CD4-positive, alpha-beta T cell treated with Interleukin-4 for 1 hour (primary cell): ENCODE results near the gene CLEC16A.

Source experiments
- DNase-seq, 2 donors: peaks; one replicate each; pipeline ENCODE4 v3.0.0-alpha.2; 2020 to 2022

CLEC16A gene

DNA sequence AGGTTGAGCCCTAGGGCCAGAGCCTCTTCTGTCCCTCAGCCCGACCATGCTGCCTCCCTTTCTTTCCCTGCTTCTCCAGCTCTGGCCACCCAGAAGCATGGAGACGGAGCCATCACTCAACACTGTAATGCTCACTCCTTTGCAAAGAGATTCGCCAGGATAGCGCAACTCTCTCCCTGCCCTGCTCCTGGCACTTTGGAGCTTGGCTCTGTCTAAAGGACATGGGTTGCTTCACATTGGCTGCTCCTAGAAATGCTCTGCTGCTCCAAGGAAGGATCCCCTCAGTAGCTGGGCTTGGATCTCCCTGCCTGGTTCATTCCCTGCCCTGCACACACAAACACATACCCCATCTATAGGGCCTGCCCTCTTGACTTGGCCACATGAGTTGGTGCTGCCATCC lies 76.0 kb downstream of the CLEC16A start:
- no peak for DNase-seq

DNA sequence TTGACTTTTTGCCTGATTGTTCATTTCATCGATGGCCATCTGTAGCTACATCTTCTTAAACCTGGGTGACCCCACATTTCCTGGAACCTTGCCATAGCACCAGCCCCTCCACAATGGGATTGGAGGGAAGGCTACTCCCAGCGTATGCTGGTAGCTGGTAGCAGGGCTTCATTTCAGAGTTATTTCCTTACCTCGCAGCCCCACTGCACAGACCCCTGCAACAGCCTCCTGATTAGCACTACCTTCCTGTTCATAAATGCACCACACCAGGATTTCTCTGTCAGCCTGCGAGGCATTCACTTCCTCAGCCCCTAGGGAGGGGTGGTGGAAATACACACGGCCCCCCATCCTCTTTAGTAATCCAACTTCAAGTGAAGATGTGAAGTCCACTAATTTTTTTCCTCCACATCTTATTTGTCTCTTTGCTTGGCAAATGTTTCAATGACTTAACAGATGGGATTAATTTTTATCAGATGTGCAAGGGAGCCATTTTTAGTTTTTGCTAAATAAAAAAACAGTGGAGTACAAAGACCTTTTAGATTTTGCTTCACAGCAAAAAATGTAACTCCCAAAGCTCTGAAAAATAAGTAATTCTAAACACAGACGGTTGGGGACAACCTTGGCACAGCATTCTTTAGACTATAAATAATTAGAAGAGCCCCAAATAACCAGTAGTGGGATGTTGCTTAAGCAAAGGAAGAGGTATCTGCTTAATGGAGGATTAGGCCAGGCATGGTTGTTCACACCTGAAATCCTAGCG lies 76.6 kb downstream of the CLEC16A start:
- no peak for DNase-seq

DNA sequence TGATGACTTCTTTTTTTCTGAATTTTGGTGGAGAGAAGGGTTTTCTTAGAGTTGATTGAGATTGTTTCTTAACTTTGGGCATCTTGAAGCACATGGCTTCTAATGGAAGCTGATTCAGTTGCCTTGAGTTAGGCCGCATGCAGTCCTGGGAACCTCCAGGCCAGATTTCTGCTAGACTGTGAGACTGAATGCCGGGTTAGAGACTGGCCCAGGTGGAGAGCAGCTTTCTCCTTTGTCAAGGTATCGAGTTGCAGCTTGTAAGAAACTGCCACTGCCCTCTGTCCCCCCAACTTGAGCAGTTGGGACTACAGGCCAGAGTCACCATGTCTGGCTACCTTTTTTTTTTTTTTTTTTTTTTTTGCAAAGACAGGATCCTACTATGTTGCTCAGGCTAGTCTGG lies 77.6 kb downstream of the CLEC16A start:
- no peak for DNase-seq

DNA sequence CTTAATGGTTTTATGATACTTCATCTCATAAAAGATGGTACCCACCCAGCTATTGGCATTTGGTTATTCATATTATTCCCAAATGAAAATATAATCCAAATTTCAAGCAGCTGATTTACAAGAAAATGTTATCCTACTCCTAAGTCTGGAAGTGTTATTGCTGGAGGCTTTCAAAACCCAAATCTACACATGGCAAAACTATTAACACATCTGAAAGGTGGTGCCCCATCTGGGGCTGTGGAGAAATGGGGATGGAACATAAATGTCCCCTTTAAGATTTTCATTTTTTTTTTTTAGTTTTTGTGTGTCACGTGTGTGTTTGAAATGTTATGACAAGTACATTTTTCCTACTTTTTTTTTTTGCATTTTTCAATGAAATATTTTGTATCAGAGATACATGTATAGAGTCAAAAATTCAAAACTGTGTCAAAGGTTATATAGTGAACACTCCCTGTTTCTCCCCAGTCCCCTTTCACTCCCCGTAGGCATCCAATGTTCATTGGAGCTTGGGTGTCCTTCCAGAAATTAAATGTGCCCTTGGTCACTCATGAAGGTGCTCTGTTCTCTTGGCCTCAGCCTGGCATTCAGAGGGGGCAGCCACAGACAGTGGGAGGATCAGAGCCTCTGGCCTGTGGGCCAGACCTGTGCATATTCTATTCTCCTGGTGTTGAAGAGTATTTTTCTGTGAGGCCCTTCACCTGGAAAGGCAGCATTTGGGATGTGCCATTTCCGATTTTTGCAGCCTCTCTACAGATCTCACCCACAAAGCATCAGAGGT lies 79.1 kb downstream of the CLEC16A start:
- DNase-seq: no peak

DNA sequence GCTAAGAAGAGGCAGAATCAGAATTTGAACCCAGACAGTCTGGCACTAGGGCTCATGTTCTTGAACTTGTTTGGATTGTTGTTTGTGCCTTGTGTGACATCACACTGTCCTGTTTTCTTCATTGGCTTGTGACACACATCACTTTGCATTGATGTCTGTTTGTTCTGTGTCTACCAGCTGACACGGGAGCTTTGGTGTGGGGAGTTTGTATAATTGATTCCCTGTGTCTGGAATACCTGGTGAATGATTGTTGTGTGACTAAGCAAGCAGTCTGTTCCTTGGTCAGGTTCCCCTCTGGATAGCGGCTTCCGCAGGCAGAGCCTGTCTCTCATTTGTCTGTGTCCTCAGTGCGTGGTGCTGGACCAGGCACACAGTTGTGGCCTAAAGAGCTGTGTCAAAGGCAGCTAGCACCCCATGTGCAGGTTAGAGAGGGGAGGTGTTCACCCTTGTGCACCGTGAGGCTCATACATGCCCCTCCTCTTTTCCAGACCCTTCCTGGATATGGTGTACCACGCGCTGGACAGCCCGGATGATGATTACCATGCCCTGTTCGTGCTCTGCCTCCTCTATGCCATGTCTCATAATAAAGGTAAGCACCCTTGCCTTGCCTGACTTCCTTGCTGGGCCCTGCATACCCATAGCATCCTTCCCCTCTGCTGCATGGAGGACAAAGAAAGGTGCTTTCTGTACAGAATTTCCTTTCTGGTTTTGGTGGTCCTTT lies 80.1 kb downstream of the CLEC16A start:
- no peak for DNase-seq

DNA sequence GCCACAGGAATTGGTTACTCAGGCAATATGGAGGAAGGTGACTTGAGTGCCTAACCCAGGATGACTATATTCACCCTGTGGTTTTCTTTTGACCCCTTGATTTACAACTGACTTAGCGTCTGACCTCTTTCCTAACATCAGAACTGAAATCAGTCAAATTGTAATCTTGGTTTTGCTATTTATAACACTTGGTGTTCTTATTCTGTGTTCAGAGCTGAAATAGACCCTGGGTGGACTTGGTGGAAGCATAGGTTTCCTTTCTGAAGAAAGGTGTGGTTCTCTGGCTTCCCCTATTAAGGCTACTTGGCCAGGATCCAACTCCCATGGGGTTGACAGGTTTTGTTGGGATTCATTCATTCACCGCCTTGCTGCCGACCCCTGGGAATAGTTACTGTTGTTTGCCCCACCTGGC lies 80.8 kb downstream of the CLEC16A start:
- no peak for DNase-seq

DNA sequence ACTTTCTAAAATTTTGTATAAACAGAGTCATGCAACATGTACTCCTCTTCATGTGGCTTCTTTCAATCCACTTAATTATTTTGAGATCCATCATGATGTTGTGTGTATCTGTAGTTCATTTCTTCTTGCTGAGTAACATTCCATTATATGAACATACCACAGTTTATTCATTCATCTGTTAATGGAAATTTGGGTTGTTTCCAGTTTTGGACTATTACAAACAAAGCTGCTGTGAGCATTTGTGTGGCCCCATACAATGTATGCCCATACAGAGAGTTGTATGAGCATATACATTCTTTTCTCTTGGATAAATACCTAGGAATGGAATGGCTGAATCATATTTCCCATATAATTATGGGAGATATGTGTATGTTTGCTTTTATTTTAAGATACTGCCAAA lies 85.6 kb downstream of the CLEC16A start:
- DNase-seq: no peak

DNA sequence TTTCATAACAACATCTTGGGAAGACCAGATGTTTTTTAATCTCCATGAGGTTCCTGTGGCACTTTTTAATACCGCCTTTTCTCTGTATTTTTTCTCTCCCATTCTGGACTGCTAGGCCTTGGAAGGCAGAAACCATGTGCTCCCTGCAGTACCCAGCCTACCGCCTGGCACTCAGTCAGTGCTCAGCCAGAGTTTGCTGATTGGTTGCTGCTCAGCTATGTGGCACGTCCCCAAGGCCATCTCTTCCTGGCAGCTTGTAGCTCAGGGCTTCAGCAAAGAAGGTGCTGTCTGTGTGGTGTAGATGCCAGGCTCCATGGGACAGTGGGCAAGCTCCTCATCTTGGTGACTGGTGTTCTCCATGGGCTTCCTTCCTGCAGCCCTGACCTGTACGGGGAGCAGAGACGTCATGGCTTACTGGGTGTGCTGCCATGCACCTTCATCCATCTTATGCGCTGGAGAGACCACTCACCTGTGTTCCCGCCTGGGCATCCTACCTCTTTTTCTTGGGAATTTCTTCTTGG lies 86.7 kb downstream of the CLEC16A start:
- DNase-seq: no peak

DNA sequence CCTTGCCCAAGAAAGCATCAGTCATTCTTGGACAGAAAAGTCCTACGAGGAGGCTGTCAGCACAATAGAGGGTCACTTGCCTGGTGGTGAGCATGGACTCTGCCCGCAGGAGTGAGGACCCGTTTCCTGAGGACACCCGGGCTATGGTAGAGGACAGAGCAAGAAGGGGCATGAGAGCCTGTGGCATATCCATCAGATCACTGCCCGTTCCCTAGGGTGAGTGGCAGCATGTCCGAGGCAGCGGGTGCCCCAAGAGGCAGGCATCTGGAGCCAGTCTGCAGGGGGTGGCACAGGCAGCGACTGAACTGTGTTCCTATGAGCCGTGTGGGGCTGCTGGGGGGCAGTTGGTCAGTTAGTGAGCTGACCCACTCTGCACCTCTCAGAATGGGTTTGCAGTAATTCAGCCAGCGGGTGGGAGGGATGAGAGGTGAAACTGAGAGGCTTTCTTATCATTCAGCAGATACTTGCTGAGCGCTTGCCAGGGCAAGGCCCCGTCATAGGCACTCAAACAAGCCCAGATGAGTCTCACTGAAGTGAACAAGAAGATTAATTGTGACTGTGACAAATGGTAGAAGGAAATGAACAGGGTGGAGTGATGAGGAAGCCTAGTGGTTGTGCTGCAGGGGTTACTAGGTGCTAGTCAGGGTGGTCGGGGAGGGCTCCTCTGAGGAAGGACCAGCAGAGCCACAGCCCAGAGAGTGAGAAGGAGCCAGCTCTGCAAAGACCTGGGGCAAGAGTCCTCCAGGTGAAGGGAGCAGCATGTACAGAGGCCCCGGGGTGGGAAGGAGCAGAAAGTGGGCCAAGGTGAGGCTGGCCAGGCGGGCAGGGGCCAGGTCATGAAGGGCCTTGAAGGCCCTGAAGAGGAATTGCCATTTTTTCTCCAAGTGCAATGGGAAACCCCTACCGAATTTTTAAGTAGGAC lies 87.9 kb downstream of the CLEC16A start:
- no peak for DNase-seq

DNA sequence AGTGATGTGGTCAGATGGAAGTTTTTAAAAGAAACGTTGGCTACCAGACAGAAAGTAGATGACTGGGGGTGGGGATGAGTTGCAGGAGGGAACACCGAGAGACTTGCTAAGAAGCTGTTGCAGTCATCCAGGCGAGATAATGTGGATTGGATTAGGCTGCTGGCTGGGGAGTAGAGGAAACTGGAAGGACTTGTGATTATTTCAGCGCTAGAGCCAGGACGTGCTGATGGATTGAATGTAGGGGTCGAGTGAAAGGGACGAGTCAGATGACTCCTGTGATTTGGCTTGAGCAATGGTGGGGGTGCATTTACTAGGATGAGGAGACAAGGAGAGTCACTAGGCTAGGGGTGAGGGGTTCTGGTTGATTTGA lies 88.5 kb downstream of the CLEC16A start:
- no peak for DNase-seq

DNA sequence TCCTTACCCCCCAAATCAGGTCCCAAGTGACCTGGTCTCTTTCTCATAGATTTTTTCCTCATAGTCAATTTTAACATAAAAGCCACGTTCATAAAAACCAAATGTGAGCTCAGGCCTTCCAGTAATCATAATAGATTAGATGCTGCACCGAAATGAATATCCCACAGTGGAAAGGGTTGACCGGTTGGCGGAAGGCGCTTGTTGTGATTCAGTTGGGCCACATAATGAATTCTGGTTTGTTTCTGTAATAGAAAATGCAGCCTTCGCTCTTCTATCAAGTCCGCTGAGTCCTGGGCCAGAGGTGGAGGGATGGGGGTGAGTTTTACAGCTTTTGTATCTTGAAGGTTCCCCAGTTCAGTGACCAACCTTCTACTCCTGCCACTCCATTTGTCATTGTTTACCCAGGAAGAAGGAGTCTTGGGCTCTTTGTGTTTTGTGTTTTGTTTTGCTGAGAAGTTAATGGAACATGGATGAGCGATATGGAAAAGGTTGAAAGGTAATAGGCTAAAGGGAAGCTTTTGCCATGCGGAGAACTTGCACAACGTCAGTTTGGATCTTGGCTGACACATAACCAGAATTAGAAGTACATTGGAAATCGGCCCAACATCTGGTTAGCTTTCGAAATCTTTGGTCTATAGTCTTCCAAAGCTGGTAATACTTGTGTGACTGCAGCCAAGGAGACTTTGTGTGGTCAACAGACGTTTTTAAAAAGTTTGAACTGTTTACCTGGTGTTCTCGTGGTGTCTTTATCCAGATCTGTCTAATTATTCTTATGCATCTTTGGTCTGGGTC lies 89.5 kb downstream of the CLEC16A start:
- DNase-seq: no peak

DNA sequence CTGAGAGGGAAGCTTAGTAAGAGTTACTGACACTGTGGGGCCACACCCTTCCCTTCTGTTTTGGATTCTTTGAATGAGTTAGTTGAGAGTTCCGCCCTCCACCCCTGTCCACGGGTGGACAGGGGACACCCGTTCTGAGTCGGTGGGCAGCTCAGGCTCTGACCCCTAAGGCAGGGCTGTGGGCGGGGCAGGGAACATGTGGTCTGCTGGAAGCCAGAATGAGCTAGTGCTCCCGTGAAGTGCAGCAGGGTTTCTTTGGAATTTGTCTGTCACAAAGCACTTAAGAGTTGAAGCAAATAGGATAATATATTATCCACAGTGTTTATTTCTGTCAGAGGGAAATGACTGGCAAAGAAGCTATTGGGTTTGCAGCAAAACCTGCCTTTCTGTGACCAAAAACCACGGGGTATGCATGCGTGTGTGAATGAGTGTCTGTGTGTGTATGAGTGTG lies 90.1 kb downstream of the CLEC16A start:
- no peak for DNase-seq

DNA sequence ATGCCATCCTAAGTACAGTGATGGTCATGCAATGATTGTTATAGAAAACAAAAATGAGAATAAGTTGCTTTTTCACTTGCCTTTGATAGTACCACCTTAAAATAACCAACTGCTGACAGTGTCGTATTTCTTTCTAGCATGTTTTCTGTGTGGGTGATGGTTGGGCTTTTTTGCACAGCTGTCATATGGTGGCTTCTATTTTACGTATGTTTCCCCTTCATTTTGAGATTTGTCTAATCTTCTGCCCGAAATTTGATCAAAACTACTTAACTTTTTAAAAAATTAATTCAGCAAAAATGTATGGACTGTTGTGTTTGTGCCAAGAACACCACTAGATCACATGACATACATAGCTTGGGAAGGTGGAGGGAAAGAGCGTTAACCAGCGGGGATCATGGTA lies 90.7 kb downstream of the CLEC16A start:
- DNase-seq: no peak

DNA sequence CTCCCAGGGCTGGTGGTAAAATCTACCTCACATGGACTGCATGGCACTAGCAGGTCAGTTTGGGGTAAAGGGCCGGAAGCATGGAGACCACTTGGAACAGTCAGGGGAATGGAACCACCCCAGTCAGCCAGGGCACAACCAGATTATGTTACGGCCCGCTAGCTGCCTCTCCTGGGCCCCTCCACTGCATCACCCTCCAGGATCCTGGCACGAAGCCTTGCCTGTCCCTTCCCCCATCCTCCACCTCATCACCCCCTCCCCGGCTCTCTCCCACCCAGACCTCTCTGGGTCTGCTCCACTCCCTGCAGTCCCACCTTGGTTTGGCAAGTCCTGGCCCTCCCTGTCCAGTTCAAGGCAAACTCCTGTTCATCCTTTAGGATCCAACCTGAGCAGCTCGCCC lies 91.7 kb downstream of the CLEC16A start:
- DNase-seq: no peak

DNA sequence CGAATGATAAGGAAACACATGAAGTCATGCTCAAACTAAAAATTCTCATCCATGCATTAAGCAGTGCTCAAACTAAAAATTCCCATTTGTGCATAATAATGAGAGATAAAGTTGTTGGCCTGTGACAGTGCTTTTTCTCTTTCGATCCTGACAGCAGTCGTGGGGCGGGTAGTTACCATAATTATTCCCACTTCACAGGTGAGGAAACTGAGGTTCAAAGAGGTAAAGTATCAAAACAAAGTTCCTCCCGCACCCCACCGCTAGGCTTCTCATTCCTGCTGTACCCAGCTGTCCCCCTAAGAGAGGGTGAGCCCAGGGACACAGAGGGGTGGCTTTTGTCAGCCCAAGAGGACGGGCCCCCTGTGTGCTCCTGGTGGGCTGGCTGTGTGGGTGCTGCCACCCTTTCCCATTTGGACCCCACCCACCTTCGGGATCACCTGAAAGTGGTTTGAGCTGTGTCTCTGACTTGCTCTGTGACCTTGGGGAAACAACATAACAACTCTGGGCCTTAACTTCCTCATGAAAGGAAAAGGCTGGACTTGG lies 92.6 kb downstream of the CLEC16A start:
- no peak for DNase-seq

DNA sequence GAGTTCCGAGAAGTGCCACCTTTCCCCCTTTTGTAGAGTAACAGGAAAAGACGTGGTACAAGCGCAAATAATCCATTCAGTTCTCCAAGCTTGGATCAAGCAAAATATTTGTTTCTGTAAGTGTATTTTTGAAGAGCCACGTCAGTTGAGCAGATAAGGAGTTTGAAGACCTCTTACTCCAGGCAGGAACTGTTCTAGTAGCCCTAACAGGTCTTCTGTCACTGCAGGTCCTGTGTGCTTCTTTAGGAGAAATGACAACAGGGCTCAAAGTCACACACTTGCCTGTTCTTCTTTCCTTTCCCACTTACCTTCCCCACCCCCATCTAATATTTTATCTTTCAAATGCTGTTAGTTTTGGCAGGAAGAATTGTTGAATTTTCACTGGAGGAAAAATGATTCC lies 93.9 kb downstream of the CLEC16A start:
- DNase-seq: no peak

DNA sequence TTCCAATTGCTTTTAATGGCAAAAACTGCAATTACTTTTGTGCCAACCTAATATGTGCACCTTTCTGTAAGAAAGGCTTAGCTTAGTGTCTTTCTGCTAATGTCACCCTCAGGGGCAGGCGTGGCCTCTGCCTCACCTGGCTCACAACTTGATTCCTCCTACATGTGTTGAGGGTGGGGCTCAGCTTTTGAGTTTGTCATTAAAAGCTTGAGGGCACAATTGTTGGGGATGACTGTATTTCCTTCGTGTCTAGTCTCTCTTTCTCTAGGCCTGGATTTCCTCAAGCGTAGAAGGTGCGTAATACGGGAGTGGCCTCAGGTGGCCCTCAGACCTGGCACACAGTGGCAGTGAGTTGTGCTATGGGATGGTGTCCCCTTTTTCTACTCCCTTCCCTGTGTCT lies 94.4 kb downstream of the CLEC16A start:
- no peak for DNase-seq

DNA sequence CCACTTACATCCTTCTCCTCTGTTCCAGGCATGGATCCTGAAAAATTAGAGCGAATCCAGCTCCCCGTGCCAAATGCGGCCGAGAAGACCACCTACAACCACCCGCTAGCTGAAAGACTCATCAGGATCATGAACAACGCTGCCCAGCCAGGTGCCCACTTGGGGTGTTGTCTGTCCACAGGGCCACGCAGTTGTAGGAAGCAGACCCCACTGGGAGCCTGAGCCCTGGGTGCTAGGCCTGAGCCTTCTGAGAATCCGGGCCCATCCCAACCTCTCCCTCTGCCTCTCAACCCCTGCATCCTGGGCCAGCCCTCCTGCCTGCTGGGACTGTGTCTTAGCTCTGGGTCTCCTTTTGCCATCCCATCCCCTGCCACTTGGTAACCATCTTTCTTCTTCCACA lies 95.4 kb downstream of the CLEC16A start:
- no peak for DNase-seq

DNA sequence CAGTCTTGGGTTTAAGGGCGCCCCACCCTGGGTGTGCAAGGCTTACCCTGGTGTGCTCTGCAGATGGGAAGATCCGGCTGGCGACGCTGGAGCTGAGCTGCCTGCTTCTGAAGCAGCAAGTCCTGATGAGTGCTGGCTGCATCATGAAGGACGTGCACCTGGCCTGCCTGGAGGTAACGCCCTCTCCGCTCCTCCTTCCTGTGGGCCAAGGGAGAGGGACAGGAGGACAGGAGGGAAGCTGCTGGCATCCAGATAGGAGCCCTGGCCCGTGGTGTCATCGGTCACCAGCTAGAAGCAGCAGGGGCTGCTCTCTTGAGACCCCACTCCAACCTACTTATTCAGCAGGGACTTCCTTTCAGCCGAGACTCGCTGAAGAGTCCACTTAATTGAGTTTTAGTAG lies 97.8 kb downstream of the CLEC16A start:
- DNase-seq: no peak

DNA sequence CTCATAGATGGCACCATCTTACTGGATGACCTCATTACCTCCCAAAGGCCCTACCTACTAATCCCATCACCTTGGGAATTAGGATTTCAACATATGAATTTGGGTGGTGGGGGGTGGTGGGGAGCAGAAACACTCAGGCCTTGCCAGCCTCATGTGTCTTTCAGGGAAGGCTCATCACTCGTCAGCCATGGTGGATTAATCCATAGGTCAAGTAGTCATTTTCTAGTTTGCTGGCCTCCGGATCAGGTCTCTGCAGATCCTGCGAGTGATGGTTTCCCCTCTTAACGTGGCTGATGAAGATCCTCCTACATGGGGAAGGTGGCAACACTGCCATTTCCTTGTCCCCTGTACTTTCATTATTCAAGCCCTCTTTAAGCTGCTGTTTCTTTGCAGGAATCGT lies 101.1 kb downstream of the CLEC16A start:
- DNase-seq: no peak

DNA sequence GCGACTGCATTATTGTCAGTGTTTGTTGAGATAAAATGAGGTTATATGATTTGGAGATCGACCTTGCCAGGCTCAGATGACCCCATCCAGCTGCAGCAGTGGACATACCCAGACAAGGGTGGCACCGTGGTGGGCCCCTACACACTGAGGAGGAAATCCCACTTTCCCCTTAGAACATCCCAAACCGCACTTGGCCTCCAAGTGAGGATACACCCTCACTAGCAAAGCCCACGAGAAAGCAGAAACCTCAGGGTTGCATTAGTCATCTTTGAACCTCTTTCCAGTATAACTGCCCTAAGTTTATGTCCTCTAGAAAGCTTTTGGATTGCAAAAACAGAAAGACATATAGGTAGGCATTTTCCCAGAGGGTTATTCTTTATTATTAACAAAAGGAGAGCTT lies 101.5 kb downstream of the CLEC16A start:
- DNase-seq: no peak
